RPMI7951 (cell line): Measurements from ENCODE around the gene KIAA1210. TPM values are rescaled to one million over a fixed set of nuclear protein-coding genes. Genes with fewer than 3 reads are reported as not detected.

Source experiments
- DNase-seq: peaks from one replicate; pipeline ENCODE4 v3.0.0-alpha.2; 2012; ENCODE audit warnings: low read depth
- total RNA-seq: library from RNA; depleted of rRNA; stranded (reverse); fragments of >200 nt; shearing (Covaris generic); gene quantifications from 2 replicates; pipeline ENCODE4 v1.2.3, GENCODE V29; 2014; rRNA removed

KIAA1210 gene
- not detected in 2 replicates for total RNA-seq

DNA sequence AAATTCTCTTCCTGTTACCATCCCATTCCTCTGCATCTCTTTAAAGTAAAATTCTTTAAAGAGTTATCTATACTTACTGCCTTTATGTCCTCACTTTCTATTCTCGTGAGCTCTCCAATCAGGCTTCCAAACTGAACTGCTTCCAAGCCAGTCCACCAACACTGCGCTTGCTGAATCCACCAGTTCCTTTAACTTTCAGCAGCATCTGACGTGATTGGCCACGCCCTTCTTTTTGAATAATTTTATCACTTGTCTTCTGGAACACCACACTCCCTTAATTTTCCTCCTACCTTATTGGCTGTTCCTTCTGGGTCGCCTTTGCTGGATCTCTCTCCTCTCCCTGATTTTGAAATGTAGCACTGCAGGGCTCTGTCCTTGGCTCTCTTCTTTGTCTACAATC lies at the start of gene KIAA1210:
TSS of gene KIAA1210 (minus strand) at position 163 of the 400 bp plus-strand sequence. CDS start 4,170 bp downstream, outside the sequence.
- DNase-seq = no peak

DNA sequence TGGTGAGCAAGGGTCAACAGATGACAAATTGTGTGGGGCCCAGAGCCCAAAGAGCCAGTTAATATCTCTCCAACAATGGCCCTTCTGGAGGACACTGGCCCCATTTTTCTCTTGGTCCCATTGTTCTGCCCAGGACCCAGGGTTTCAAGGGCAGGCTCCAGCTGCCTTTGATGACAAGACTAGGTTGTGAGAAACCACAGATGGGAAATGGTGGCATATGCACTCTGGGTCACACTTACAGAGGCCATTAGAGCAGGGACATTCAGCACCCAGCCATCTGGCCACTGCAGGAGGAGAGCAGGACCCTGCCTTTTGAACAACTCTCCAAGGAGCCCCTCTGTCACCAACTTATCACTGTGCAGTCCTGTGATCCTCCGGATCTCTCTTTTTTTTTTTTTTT lies 49.7 kb upstream of the KIAA1210 start:
- DNase-seq = no peak

DNA sequence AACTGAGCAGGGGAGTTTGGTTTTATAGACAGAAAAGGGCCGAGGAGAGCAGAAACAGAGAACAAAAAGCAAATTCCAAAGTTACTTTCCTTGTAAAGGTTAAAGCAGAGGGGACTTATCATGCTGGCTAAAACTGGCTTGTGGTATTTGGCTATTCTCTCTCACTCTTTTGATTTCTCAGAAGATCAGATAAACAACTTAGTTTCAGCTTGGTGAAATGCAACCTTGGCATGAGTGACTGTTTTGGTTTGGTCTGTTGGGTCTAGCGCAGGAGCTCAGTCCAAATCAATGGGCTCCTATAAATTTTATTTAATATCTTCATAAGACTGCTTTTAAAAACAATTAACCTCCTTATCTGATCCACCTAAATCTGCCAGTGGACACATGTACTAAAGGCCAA lies 47.3 kb upstream of the KIAA1210 start:
- DNase-seq = no peak

DNA sequence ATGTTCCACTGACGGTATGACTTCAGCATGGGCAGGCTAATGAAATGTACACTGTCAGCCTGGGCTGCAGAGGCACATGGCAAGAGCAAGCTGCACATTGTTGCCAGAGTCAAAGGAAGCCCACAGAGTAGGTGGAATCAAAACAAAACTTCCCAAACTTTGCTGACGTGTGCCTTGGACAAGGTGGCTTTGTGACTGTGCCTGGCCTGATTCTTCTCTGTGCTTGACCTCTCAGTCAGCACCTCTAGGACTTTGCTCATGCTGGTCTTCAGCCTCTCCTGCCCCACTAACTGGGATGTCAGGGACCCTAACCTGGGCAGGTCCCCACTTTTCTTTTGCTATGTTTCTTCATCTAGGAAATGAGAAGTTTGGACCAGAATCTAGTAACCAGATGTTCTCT lies 40.5 kb upstream of the KIAA1210 start:
- DNase-seq = no peak

DNA sequence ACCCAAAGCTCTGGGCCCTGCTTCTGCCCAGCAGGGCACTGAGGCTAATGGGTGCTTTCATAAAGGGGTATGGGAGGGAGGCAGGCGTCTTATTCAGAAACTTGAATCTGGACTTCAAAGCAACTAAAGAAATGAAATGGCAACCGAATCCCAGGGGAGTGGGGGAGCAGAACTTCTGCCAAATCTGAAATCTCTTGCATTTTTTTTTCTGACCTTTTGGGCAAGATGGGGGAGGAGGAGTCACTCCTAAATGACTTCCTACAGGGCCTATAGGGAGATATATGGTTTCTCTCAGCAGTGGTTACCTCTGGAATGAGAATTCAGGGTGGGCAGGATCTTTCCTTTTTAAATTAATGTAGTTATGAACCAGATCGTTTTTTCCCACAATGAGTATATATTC lies 30.6 kb upstream of the KIAA1210 start:
- no peak for DNase-seq

DNA sequence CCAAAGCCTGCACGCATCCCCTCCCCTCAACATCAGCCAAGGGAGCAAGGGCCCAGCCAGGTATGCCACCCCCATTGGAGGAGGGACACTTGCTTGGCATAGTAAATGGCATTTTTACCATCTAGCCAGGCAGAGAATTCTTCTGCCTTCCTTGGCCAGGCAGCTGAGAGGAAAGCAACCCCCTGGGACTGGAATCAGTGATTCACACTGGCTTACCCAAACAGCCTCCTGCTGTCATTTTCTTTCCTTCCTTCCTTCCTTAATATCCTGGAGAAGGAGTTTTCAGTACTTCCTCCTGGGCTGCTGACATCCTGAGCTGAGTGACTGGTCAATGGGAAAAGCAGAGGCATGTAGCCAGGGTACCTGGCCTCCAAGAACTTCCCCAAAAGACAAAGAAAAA lies 28.6 kb upstream of the KIAA1210 start:
- DNase-seq = no peak

DNA sequence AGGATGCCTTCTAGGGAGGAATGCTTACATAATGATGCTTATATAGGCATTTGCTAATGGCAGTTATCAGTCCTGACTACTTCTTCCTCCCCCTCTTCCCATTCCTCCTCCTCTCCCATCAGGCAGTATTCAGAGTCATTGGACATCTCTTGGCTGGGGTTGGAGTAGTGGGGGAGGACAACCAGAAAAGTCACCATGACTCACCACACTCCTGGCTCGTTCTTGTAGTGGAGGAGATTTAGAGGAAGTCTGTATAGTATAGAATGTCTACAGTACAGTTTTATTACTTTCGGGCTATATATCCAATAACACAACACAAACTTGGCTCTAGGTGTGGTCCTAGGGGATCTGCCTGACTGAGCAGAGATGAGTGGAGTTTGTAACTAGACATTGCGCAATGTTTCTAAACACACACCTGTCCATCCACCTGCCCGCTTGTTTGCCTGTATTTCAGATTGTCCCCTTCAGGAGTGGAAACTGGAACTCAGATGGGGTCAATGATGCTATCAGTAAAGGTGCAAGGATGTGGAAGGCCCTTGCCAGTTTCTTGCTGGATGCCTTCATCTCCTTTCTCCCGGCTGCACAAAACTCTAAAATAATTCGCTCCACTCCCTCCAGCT lies 27.9 kb upstream of the KIAA1210 start:
- DNase-seq = peak; percentile 49

DNA sequence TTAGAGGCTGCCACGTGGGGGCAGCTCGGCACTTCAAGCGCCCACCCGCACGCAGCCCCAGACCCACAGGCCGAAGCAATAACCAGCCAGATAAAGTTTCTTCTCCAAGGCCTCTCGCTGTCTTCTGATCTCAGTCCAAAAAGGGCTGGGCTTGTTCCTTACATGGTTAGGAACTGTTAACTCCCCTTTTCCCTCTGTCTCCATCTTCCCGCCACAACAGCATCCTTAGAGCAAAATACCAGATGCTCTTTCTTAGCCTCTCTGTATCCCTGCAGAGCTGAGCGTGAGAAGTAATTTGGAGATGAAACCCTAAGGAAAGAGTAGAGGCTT lies 23.4 kb upstream of the KIAA1210 start:
- no peak for DNase-seq

DNA sequence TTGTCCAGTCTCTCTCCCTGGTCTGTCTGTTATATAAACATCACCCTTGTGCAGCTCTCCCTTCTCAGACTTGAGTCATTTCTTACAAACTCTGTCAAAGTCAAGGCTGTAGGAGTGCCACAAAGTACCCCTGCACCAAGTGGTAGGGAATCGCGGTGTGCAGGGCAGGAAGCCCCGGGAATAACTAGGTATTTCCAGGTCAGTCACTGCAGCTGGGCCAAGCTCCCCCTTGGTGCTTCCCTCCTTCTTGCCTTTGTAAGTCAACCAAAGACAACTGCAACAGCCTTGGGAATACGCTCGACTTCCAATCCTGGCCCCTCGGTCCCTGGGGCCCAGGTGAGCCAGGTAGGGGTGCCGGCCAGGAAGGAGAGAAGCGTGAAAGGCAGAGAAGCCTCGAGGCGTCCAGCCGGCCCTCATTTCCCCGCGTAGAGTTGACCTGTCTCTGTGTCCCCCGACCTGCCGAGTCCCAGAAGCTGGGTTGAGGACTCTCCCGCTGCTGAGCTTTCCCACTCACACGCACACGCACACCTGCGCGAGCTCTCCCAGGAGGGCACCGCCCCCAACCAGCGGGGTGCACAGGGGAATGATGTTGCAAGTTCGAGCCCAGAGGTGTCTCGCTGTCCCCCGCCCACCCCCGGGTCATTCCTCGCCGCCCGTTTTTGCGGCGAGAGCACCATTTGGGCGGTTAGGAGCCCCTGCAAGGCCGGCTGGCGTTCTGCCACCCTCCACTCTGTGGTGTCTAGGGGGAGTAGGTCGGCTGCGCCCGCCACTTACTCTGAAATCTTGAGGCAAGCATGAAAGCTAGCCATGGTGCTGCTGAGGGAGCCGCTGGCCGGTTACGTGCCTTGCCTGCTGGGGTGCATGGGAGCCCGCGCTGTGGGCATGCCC lies 22.8 kb upstream of the KIAA1210 start:
- DNase-seq = no peak

DNA sequence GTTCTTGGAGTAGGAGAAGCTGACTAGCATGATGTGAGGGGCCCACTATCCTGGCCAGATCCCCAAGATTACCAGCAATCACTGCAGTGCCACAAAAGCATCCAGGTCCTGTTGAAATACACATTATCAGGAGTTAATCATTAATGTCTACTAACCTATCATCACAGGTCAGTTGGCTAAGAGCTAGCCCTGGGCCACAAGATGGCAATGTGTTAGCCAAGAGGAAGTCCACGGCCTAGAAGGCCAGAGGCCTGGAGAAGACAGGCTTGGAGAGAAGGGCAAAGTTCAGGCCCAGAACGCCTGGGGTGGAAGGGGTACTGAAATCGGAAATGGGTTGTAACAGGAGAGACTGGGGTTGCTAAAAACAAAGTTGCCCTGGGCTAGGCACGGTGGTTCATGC lies 19.9 kb upstream of the KIAA1210 start:
- DNase-seq = no peak

DNA sequence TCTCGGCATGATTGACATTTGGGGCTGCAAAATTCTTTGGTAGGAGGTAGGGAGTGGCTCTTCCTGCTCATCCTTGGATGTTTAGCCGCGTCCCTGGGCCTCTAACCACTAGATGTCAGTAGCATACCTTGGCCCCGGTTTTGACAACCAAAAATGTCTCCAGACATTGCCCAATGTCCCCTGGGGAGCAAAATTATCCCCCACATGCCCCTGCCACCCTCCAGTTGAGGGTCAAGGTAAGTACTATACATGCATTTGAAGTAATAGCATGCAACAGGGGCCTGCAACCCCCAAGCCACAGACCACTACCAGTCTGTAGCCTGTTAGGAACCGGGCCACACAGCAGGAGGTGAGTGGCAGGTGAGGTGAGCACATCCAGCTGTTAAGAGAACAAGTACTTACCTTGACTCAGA lies 17.6 kb upstream of the KIAA1210 start:
- no peak for DNase-seq

DNA sequence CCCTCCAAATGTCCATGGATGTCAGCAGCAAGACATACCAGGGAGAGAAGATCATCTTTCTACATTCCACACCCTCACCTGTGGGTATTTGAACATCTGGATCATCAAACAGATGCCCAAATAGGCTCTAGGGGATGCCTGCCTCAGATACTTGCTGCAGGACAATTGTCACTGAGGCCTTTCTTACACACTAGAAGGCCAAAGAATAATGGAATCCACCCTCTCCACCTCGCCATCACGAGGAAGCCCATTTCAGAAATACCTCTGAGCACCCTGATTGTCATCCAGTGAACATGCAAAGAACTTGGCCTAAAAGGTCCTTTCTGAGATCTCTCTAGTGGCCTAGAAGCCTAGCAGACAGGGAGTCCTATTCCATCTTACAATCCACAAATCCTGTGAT lies 6.9 kb upstream of the KIAA1210 start:
- no peak for DNase-seq

DNA sequence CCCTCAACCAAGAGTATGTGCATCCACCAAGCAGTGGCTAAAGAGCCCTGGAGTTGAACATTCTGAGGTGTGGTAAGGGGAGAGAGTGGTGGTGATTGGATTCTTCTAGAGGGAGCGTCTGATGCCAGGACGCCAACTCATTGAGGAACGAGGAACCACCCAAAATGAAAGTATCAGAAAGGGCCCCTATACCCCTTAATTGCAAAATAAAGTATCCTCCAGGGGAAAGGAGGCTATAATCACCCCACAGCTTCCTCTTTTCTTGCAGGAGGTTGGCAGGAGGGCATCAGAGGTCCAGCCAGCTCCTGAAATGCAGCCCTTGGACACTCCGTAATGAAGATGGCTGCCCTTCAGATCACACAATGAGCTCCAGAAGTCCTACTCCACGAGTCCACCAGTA lies 5.3 kb upstream of the KIAA1210 start:
- DNase-seq = no peak

DNA sequence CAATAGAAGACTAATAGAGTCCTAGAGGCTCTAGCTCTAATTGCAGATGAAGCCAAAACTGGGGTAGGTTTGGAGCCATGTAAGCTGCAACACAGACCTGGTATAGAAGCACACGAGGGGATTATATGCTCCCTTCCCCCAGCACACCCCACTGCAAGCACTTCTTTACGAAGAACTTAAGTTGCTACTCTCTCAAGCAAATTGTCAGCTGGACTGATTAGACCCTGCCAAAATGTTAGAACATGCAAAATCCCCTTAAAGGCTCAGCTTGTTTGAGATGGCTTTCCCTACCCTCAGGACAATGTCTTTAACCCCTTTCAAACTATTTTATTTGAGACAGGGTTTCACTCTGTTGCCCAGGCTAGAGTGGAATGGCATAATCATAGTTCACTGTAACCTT lies 4.7 kb upstream of the KIAA1210 start:
- no peak for DNase-seq

DNA sequence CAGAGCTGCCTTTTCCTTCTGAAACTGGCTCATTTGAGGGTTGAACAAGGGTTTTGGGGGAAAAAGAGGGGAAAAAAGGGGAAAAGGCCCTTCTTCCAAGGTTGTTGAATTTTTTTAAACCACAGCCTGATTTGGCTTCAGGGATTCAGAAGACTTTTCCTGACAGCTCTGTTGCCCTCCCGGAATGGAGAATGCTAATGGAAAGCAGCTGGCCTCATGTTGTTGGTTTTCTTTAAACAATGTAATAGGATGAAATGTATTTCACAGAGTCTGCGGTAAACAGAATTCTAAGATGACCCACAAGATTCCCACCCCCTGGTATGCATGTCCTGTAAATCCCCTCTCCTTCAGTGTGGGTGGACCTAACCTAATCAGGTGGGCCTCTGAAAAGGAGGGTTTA lies 3.3 kb upstream of the KIAA1210 start:
- DNase-seq = no peak

DNA sequence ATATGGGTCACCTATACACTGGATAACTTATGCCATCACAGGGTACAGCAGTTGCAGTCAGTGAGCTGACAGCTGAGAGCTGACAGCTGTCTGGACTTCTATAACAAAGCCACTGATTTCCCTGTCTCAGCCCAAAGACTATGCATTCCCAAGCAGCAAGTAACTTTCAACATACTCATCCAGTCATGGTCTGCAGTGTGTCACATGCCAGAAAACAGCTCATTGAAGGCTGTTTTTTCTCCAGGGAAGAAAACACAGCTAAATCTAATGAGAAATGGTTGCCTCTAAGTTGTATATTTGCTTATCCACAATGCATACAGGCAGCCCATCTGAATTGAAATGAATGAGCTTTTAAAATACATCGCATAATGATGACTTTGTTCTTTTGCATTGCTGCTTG lies 6.3 kb downstream of the KIAA1210 start:
- DNase-seq = no peak

DNA sequence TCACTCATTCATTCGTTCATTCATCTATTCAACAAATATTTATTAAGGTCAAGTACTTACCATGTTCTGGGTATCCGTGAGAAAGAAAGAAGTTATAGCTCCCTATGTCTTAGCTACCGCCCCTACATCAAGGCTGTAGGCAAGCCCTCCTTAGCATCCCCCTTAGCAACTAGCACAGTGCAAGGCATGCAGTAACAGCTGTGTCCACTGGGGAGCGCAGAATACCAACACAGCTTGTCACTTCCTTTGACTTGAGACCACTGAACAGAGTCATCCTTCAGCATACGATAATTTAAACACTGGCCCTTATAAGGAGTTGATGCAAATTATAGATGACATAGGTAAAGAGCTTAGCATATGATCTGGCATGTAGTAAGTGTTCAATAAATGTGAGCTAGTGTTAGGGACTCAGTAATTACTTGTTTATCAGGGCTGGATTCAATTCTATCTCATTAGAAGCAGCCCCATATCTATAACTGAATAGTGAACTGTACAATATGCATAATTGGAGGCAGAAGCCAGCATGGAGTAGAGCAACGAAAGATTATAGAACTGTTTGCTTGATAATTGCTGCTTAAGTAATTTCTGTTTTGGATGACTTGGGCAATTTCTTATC lies 8.7 kb downstream of the KIAA1210 start:
- DNase-seq = peak; percentile 22

DNA sequence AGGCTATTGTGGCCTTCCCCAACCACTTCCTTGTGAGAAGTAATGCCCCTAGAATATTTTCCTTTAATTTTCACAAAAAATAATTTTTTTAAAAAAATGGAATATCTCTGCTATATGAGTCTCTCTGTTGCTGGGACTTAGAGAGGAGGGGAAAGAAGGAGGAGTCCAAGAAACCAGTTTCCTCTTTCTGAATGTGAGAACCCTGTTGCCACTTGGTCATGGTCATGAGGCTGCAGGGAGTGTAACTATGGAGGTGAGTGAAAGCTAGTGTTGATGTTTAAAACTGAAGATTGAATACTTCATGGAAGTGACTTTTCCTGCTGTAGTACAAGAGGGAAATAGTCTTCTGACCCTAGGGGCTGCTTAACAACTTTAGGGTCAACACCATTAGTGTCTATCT lies 20.4 kb downstream of the KIAA1210 start:
- no peak for DNase-seq

DNA sequence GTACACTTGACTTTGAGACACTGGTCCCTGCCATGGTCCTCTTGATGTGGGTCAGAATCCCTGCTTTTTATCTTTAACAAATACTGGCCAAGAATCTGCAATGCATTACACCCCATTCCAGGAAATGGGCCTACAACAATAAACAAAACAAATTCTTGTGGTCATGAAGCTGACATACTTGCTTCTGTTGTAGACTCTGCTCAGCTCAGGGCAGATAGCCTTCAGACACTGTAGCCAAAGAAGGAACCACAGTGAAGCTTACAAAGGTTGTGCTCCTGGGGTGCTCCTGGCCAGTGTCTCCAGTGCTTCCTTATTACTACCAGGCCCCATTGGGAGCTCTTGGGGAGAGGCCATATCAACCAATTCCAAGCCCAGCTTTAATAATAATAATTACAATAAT lies 21.8 kb downstream of the KIAA1210 start:
- peak; percentile 11 for DNase-seq

DNA sequence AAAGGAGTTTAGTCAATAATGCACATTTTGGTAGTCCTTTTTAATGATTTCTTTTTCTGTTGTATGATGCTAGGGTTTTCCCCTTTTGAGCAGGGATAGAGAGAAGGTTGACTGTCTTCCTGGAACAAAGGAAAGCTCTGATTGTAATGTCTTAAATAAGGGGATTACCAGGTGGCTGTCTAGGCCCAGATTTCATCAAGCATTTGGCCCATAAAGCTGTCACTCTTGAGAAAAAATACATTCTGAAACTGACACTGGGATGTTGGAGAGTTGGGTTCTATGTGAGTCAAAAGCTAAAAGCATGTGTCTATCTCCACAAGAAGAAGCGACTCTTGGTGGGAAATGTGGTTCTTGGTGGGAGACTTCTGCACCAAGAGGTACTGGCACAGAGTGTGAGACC lies 26.4 kb downstream of the KIAA1210 start:
- no peak for DNase-seq

DNA sequence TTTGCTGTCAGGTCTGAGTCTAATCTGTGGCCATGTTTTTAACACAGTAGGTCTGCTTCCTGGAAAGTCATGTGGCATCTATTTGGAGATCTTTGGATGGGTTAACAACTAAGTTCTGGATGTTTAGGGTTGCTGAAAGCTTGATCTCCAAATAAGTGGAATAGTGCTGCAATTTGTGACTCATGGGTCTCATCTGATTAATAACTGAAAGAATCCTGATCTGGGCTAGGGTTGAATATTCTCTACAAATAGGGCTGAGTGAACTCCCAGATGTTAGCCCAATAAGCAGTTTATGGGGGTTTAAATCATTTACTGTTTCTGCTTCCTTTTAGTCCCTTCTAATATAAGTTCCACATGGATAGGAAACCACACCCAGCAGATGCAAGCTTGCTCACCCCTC lies 31.7 kb downstream of the KIAA1210 start:
- no peak for DNase-seq

DNA sequence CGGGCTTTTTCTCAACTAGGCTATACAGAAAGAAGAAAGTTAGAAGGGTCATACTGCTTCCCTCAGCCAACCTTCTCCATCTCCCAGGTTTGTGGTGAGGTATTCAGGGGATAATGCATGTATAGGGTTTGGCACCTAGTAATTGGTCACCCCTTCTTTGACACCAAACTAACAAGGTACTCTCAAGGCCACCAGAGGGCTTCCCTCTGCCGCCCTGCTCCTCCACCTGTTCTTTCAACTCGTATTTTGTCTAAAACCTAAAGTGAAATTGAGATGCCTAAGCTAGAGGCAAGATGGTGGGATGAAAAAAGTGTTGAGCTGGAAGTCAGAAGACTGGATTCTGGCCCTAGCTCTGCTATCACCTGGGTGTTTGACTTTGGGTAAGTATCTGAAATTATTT lies 32.8 kb downstream of the KIAA1210 start:
- DNase-seq = no peak
